Measurements from ENCODE around the gene GDPD5.

- TF ChIP-seq POLR2AphosphoS5 (IDR thresholded peaks at IDR 0.05) (no peak), POLR2A (IDR thresholded peaks at IDR 0.05) (no peak)
Measured at GRCh38 chr11:75434051-75434450, 91.7 kb downstream of the GDPD5 start.

Data from stomach (tissue), 4 donors.